ENCODE measurements around the gene MT1F. TPM values are rescaled to one million over a fixed set of nuclear protein-coding genes. Genes with fewer than 3 reads are reported as not detected.

MT1F gene
- polyA plus RNA-seq, 1 donor (not counting 4 experiments of a cell fraction or from before 2014, with no cell fraction given): 2.3 TPM

DNA sequence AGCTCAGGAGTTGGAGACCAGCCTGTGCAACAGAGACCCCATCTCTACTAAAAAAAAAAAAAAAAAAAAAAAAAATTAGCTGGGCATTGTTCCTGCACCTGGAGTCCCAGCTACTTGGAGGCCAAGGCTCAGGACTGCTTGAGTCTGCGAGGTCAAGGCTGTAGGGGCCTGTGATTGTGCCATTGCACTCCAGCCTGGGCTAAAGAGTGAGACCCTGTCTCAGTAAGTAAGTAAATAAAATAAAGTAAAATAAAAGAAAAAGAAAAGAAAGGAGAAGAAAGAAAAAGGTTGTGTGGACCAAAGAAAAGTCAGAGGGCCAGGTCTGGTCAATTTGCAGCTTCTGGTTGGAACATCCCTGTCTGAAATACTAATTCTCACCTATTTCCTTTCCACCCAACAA, 42.9 kb downstream of the MT1F start:
- dilution Hi-C loops (cut with MboI; ENCODE audit: extremely low pct_ligation_motif_present, low sequenced_read_pairs): no loop called here
- H3K79me2 ChIP-seq (ENCODE audit: control insufficient read depth, insufficient read depth, low read length): no peaks in the 10 kb centered on the region
- no peak for FAIRE-seq

GRCh38 chr16:56701534-56701933, 43.8 kb downstream of the MT1F start:
- Histone ChIP-seq H3K4me3 (ENCODE audit: control insufficient read depth in 2 of 3, extremely low read depth in 1 of 3, insufficient read depth in 2 of 3, low read depth in 1 of 3, low read length in 3 of 3) (no peak overlapping the region), H3K4me2 (ENCODE audit: control insufficient read depth, extremely low read depth, insufficient read depth, low read depth, low read length) (no peak overlapping the region), H3K9me3 (ENCODE audit: control insufficient read depth, low read depth, low read length) (no peaks in the 10 kb centered on the region), H3K9me1 (ENCODE audit: control insufficient read depth, extremely low read depth, insufficient read depth, low read length) (no peaks in the 10 kb centered on the region), H3K79me2 (ENCODE audit: control insufficient read depth, insufficient read depth, low read length) (no peaks in the 10 kb centered on the region), H3K9ac (ENCODE audit: control insufficient read depth, extremely low read depth, insufficient read depth, low read length) (no peak overlapping the region), H3K4me1 (ENCODE audit: control insufficient read depth, extremely low read depth, insufficient read depth, low read length) (no peaks in the 10 kb centered on the region), H2AFZ (ENCODE audit: control insufficient read depth, low read length) (no peak overlapping the region), H4K20me1 (ENCODE audit: control insufficient read depth, extremely low read depth, insufficient read depth, low read length) (no peaks in the 10 kb centered on the region), H3K36me3 (ENCODE audit: control insufficient read depth in 2 of 2, extremely low read depth in 1 of 2, insufficient read depth in 2 of 2, low read length in 2 of 2) (no peaks in the 10 kb centered on the region), H3K27me3 (ENCODE audit: control insufficient read depth, extremely low read depth, insufficient read depth, low read length) (no peaks in the 10 kb centered on the region), H3K27ac (ENCODE audit: control insufficient read depth, insufficient read depth, low read length) (no peak overlapping the region)
- no peak for DNase-seq (ENCODE audit: low read depth, low spot score)
- TF ChIP-seq, protein P1, sequence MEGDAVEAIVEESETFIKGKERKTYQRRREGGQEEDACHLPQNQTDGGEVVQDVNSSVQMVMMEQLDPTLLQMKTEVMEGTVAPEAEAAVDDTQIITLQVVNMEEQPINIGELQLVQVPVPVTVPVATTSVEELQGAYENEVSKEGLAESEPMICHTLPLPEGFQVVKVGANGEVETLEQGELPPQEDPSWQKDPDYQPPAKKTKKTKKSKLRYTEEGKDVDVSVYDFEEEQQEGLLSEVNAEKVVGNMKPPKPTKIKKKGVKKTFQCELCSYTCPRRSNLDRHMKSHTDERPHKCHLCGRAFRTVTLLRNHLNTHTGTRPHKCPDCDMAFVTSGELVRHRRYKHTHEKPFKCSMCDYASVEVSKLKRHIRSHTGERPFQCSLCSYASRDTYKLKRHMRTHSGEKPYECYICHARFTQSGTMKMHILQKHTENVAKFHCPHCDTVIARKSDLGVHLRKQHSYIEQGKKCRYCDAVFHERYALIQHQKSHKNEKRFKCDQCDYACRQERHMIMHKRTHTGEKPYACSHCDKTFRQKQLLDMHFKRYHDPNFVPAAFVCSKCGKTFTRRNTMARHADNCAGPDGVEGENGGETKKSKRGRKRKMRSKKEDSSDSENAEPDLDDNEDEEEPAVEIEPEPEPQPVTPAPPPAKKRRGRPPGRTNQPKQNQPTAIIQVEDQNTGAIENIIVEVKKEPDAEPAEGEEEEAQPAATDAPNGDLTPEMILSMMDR (optimal IDR thresholded peaks at IDR 0.05 in 1 of 3, IDR thresholded peaks at IDR 0.05 in 1 of 3, conservative IDR thresholded peaks at IDR 0.05 in 1 of 3; ENCODE audit: extremely low read depth in 1 of 3, insufficient read depth in 2 of 3, low read length in 3 of 3): no peak
- TF ChIP-seq EZH2 (IDR thresholded peaks at IDR 0.05; ENCODE audit: low read length): no peak
- dilution Hi-C loops (cut with MboI; ENCODE audit: extremely low pct_ligation_motif_present, low sequenced_read_pairs): no loop called here
- FAIRE-seq: peak; percentile 78

More for the DNA sequence above, 42.9 kb downstream of the MT1F start:
- TF ChIP-seq, protein P1 (optimal IDR thresholded peaks at IDR 0.05 in 1 of 3, IDR thresholded peaks at IDR 0.05 in 1 of 3, conservative IDR thresholded peaks at IDR 0.05 in 1 of 3; ENCODE audit: extremely low read depth in 1 of 3, insufficient read depth in 2 of 3, low read length in 3 of 3): no peak
- TF ChIP-seq EZH2 (IDR thresholded peaks at IDR 0.05; ENCODE audit: low read length): no peak
- Histone ChIP-seq H3K4me1 (ENCODE audit: control insufficient read depth, extremely low read depth, insufficient read depth, low read length) (no peaks in the 10 kb centered on the region), H3K9me3 (ENCODE audit: control insufficient read depth, low read depth, low read length) (no peaks in the 10 kb centered on the region), H3K27ac (ENCODE audit: control insufficient read depth, insufficient read depth, low read length) (no peak overlapping the region), H3K4me2 (ENCODE audit: control insufficient read depth, extremely low read depth, insufficient read depth, low read depth, low read length) (no peak overlapping the region), H3K4me3 (ENCODE audit: control insufficient read depth in 2 of 3, extremely low read depth in 1 of 3, insufficient read depth in 2 of 3, low read depth in 1 of 3, low read length in 3 of 3) (no peak overlapping the region), H2AFZ (ENCODE audit: control insufficient read depth, low read length) (no peak overlapping the region), H3K36me3 (ENCODE audit: control insufficient read depth in 2 of 2, extremely low read depth in 1 of 2, insufficient read depth in 2 of 2, low read length in 2 of 2) (no peaks in the 10 kb centered on the region), H3K27me3 (ENCODE audit: control insufficient read depth, extremely low read depth, insufficient read depth, low read length) (no peaks in the 10 kb centered on the region), H3K9me1 (ENCODE audit: control insufficient read depth, extremely low read depth, insufficient read depth, low read length) (no peaks in the 10 kb centered on the region), H3K9ac (ENCODE audit: control insufficient read depth, extremely low read depth, insufficient read depth, low read length) (no peak overlapping the region), H4K20me1 (ENCODE audit: control insufficient read depth, extremely low read depth, insufficient read depth, low read length) (no peaks in the 10 kb centered on the region)
- no peak for DNase-seq (ENCODE audit: low read depth, low spot score)
